K562 (cell line): Measurements from ENCODE around the gene FITM1. TPM values are rescaled to one million over a fixed set of nuclear protein-coding genes. Genes with fewer than 3 reads are reported as not detected.

ENCODE experiments used
- ATAC-seq: fragments of 200-7000 bp; cut with Tn5 transposase; 3 replicates; pipeline ENCODE4 v1.9.1; 2020; ENCODE audit warnings: moderate library complexity
- BruUV-seq: library from RNA; stranded (reverse); fragments of 400-500 nt; replicated peaks from 2 replicates; lab custom pipeline; 2021; lab: Mats Ljungman, UMichigan
- CTCF ChIA-PET: fragments of 300-600 bp; formaldehyde crosslinking; extraction: SDS; loops from one replicate; lab custom pipeline; 2021; ENCODE audit warnings: low intra/inter-chr PET ratio; lab: Yijun Ruan, JAX
- POLR2A ChIA-PET: fragments of 300-600, 350-650 bp; sonication (Branson Sonifier 250); formaldehyde crosslinking; extraction: SDS; loops from one replicate; lab custom pipeline; 2021; ENCODE audit warnings: antibody characterized with exemption, inconsistent platforms; lab: Yijun Ruan, JAX
- DNase-seq, 4 experiments: peaks; one replicate each; pipeline versions ENCODE4 v3.0.0 to v3.0.0-alpha.2; 2011 to 2018; ENCODE audit warnings: low spot score in 3 of 4, mixed read lengths in 3 of 4; ENCODE audit errors: extremely low read depth in 1 of 4
- FAIRE-seq: peaks from 2 replicates; lab custom pipeline; 2011; peaks lifted over from hg19 to GRCh38; lab: Jason Lieb, UNC
- H2AFZ ChIP-seq: 2 replicates; pipeline ENCODE4 v1.6.0; 2011; ENCODE audit warnings: low read depth, low read length, control low read depth, inconsistent platforms
- H3K27ac ChIP-seq: fragments of 200-600 bp; 3 replicates; pipeline ENCODE4 v1.8.0; 2011; ENCODE audit warnings: low read depth, mild to moderate bottlenecking, control low read depth, inconsistent platforms, low read length, moderate library complexity, mixed read lengths; ENCODE audit errors: extremely low read depth
- H3K27me3 ChIP-seq, 2 experiments: fragments of 300-600 bp in 1 of 2; 2 replicates in 1 of 2; 3 replicates in 1 of 2; pipeline versions ENCODE4 v1.6.0 to v1.8.0; 2011; ENCODE audit warnings: inconsistent platforms in 2 of 2, low read length in 2 of 2, mild to moderate bottlenecking in 1 of 2, mixed read lengths in 1 of 2, moderate library complexity in 1 of 2; ENCODE audit not compliant: control insufficient read depth in 2 of 2, insufficient read depth in 2 of 2
- H3K36me3 ChIP-seq: fragments of 300-600 bp; 3 replicates; pipeline ENCODE4 v1.8.0; 2011; ENCODE audit warnings: mild to moderate bottlenecking, low read length, inconsistent platforms; ENCODE audit not compliant: control insufficient read depth, insufficient read depth
- H3K4me1 ChIP-seq, 2 experiments: fragments of 200-600 bp in 1 of 2; replicated peaks in 1 of 2; 2 replicates in 1 of 2; 3 replicates in 1 of 2; pipeline versions ENCODE4 v1.5.1 to v1.8.0; 2011; ENCODE audit warnings: inconsistent platforms in 2 of 2, low read length in 2 of 2, mild to moderate bottlenecking in 1 of 2, mixed read lengths in 1 of 2, moderate library complexity in 1 of 2; ENCODE audit not compliant: control insufficient read depth in 2 of 2, insufficient read depth in 2 of 2
- H3K4me2 ChIP-seq: 2 replicates; pipeline ENCODE4 v1.6.1; 2011; ENCODE audit warnings: low read length, control low read depth, inconsistent platforms, mixed read lengths; ENCODE audit not compliant: insufficient read depth
- H3K4me3 ChIP-seq: fragments of 200-600 bp; sonication (generic), shearing (Covaris generic); 2 replicates; pipeline ENCODE4 v1.5.1; 2016; ENCODE audit warnings: control low read depth, inconsistent platforms
- H3K79me2 ChIP-seq: fragments of 200-600 bp; 3 replicates; pipeline ENCODE4 v1.8.0; 2011; ENCODE audit warnings: low read length, inconsistent platforms; ENCODE audit not compliant: control insufficient read depth, insufficient read depth
- H3K9ac ChIP-seq, 2 experiments: 2 replicates each; pipeline versions ENCODE4 v1.6.0 to v1.6.1; 2011; ENCODE audit warnings: low read depth in 2 of 2, low read length in 2 of 2, control low read depth in 1 of 2, inconsistent platforms in 1 of 2, mild to moderate bottlenecking in 1 of 2, mixed read lengths in 1 of 2; ENCODE audit not compliant: insufficient read depth in 1 of 2
- H3K9me1 ChIP-seq: one replicate; pipeline ENCODE4 v1.6.0; 2011; ENCODE audit warnings: inconsistent platforms, mild to moderate bottlenecking, low read length, moderate library complexity; ENCODE audit not compliant: control insufficient read depth, insufficient read depth
- H3K9me3 ChIP-seq: replicated peaks from 2 replicates; pipeline ENCODE4 v1.5.1; 2011; ENCODE audit warnings: low read depth, low read length, inconsistent platforms; ENCODE audit not compliant: control insufficient read depth, insufficient read depth
- H4K20me1 ChIP-seq: replicated peaks from 2 replicates; pipeline ENCODE4 v1.6.1; 2011; ENCODE audit warnings: low read length, inconsistent platforms, mixed read lengths; ENCODE audit not compliant: control insufficient read depth, insufficient read depth
- SP1 ChIP-seq: sonication (generic); formaldehyde crosslinking; IDR thresholded peaks from 2 replicates; pipeline ENCODE4 v1.8.1; 2022; ENCODE audit warnings: mild to moderate bottlenecking, missing genetic modification reagents
- THAP7 ChIP-seq: fragments of 250-450 bp; sonication (Bioruptor Pico); IDR thresholded peaks from 2 replicates; pipeline ENCODE4 v1.5.0; 2021
- THRA ChIP-seq: fragments of 450-650 bp; IDR thresholded peaks from 2 replicates; pipeline ENCODE4 v1.6.1; 2017; ENCODE audit warnings: mild to moderate bottlenecking, moderate library complexity
- XRCC4 ChIP-seq: IDR thresholded peaks from one replicate; pipeline ENCODE4 v1.6.1; 2011; ENCODE audit not compliant: insufficient read depth, insufficient read length; ENCODE audit errors: extremely low read depth
- ZBTB7A ChIP-seq: IDR thresholded peaks from 2 replicates; pipeline ENCODE4 v1.6.1; 2011; ENCODE audit warnings: low read depth, mild to moderate bottlenecking, low read length, moderate library complexity, borderline replicate concordance; ENCODE audit not compliant: control insufficient read depth
- ZNF507 ChIP-seq: conservative IDR thresholded peaks from 2 replicates; pipeline ENCODE4 v1.6.1; 2017; ENCODE audit warnings: missing genetic modification characterization, missing compliant biosample characterization
- WGBS: fragments of 100-300 bp; shearing (Covaris generic); methylation state at CpG from one replicate; pipeline ENCODE4 v1.1.6; 2016; ENCODE audit warnings: low coverage, mixed read lengths; ENCODE audit not compliant: insufficient coverage; ENCODE audit errors: missing lambda C conversion rate; 5-methylcytosine and 5-hydroxymethylcytosine counted together
- in situ Hi-C: fragments of 300-500 bp; cut with MboI; formaldehyde crosslinking; loops from 4 replicates; pipeline ENCODE4 v1.15.0; 2018; ENCODE audit warnings: inconsistent platforms, mixed read lengths
- intact Hi-C: fragments of 100-400 bp; cut with micrococcal nuclease; formaldehyde crosslinking; loops from 2 replicates; pipeline ENCODE4 v1.14.2; 2022
- polyA plus RNA-seq, 8 experiments: library from polyadenylated mRNA; depleted of rRNA in 4 of 8; stranded (reverse) in 5 of 8; unstranded in 3 of 8; fragments of >200 nt; fragmentation: Nextera tagmentation in 2 of 8; fragmentation: Illumina TruSeq in 1 of 8; extraction: Ambion mirVana in 2 of 8; extraction: Trizol in 1 of 8; gene quantifications; 2 replicates each; pipeline versions ENCODE4 v1.2.1 to v1.2.3, GENCODE V29; 2011 to 2014; ENCODE audit warnings: inconsistent platforms in 1 of 8, missing spikeins in 1 of 8
- total RNA-seq, 7 experiments: library from RNA; depleted of rRNA in 6 of 7; stranded (reverse); fragments of >200 nt in 6 of 7; fragmentation: Illumina TruSeq in 2 of 7; extraction: Trizol in 2 of 7; gene quantifications; 2 replicates each; pipeline versions ENCODE4 v1.2.1 to v1.2.3, GENCODE V29; 2011 to 2021; ENCODE audit warnings: low replicate concordance in 1 of 7

Gene FITM1
- total and polyA plus RNA-seq, 9 of the 15 experiments (the other 6 are each of a cell fraction or from before 2014, with no cell fraction given): 0.09 to 0.20 TPM; not detected in 7

GRCh38 chr14:24165785-24166184 lies 35.3 kb downstream of the FITM1 start:
- Histone ChIP-seq H2AFZ (no peak overlapping the region), H3K27ac (no peak overlapping the region), H3K9ac (no peak overlapping the region; a peak in 1 of 4 replicates), H3K4me2 (no peak overlapping the region), H3K79me2 (peaks cover 10% of the 10 kb centered on the region; the same call in 2 of the 3 replicates), H3K4me3 (no peak overlapping the region), H4K20me1 (no peaks in the 10 kb centered on the region), H3K9me1 (no peaks in the 10 kb centered on the region), H3K27me3 (no peaks in the 10 kb centered on the region), H3K36me3 (peaks cover 40% of the 10 kb centered on the region; the same call in 2 of the 3 replicates), H3K9me3 (no peaks in the 10 kb centered on the region), H3K4me1 (peaks cover 5 to 13% of the 10 kb centered on the region in 2 experiments; a peak in 4 of 5 replicates)
- WGBS: 78% methylated on average over 5 of the region's 5 CpGs
- POLR2A ChIA-PET: no interaction called here
- CTCF ChIA-PET: no interaction called here
- DNase-seq: no peak
- no peak for FAIRE-seq
- no peak for TF ChIP-seq THAP7 (CRISPR knock-in tag)
- no peak for TF ChIP-seq SP1 (CRISPR knock-in tag)
- no peak for TF ChIP-seq XRCC4
- TF ChIP-seq ZNF507 (tag): no peak
- no peak for TF ChIP-seq ZBTB7A
- no peak for TF ChIP-seq THRA
- BruUV-seq: no TSS peak
- intact Hi-C loops (no loop called here), in situ Hi-C loops (no loop called here)
- ATAC-seq: no peak
